ENCODE results near the gene ASPSCR1. TPM values are rescaled to one million over a fixed set of nuclear protein-coding genes. Genes with fewer than 3 reads are reported as not detected.

ASPSCR1 gene
- total and polyA plus RNA-seq, 2 of the 13 experiments (the other 11 are each of a cell fraction or from before 2014, with no cell fraction given), result 274 to 314 TPM

DNA sequence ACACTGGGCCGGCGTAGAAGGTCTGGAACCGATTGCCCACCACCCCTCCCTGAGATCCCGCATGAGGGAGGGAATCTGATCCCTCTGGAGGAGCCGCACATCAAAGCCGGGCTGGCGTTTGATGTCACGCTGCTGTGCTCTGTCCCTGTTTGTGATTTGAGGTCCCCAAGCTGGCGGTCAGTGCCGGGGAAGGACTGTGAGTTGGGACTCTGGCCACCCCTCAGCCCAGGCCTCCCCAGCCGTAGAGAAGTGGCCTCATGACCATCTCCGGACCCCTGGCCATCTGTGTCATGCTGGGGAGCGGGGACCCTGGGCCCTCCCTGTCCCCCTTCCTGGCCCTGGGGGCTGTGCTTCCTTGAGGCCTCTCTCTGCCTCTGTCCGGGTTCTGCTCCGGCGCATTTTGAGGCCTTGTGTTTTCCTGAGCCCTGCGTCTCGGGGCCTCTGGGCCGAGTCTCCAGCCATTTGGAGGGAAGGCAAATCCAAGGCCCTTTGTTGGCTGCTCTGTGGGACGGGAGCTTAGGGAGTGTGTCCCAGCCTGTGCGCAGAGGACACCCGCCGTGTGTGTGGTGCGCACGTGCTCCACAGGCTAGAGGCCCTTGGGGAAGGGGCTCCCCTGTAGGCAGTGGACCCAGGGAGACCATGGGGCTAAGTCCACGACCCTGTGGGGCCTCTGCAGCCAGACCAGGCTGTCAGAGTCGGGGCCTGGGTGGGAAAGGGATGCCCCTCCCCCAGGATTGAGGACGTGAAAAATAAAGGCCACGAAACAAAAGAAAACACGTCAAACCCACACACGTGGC, 15.1 kb downstream of the ASPSCR1 start (continued):
- TF ChIP-seq AKAP8 (CRISPR knock-in tag; IDR thresholded peaks at IDR 0.05), result peak; percentile 98
- TF ChIP-seq, protein P1, sequence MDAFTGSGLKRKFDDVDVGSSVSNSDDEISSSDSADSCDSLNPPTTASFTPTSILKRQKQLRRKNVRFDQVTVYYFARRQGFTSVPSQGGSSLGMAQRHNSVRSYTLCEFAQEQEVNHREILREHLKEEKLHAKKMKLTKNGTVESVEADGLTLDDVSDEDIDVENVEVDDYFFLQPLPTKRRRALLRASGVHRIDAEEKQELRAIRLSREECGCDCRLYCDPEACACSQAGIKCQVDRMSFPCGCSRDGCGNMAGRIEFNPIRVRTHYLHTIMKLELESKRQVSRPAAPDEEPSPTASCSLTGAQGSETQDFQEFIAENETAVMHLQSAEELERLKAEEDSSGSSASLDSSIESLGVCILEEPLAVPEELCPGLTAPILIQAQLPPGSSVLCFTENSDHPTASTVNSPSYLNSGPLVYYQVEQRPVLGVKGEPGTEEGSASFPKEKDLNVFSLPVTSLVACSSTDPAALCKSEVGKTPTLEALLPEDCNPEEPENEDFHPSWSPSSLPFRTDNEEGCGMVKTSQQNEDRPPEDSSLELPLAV (CRISPR knock-in tag; conservative IDR thresholded peaks at IDR 0.05; ENCODE audit: low read depth), result 0 out of 2 replicates have a peak, but pooled peaks have one; percentile 60
- TF ChIP-seq ZNF773 (CRISPR knock-in tag; IDR thresholded peaks at IDR 0.05; ENCODE audit: borderline replicate concordance), result peak; percentile 97
- TF ChIP-seq, protein P2, sequence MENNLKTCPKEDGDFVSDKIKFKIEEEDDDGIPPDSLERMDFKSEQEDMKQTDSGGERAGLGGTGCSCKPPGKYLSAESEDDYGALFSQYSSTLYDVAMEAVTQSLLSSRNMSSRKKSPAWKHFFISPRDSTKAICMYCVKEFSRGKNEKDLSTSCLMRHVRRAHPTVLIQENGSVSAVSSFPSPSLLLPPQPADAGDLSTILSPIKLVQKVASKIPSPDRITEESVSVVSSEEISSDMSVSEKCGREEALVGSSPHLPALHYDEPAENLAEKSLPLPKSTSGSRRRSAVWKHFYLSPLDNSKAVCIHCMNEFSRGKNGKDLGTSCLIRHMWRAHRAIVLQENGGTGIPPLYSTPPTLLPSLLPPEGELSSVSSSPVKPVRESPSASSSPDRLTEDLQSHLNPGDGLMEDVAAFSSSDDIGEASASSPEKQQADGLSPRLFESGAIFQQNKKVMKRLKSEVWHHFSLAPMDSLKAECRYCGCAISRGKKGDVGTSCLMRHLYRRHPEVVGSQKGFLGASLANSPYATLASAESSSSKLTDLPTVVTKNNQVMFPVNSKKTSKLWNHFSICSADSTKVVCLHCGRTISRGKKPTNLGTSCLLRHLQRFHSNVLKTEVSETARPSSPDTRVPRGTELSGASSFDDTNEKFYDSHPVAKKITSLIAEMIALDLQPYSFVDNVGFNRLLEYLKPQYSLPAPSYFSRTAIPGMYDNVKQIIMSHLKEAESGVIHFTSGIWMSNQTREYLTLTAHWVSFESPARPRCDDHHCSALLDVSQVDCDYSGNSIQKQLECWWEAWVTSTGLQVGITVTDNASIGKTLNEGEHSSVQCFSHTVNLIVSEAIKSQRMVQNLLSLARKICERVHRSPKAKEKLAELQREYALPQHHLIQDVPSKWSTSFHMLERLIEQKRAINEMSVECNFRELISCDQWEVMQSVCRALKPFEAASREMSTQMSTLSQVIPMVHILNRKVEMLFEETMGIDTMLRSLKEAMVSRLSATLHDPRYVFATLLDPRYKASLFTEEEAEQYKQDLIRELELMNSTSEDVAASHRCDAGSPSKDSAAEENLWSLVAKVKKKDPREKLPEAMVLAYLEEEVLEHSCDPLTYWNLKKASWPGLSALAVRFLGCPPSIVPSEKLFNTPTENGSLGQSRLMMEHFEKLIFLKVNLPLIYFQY (CRISPR knock-in tag; IDR thresholded peaks at IDR 0.05; ENCODE audit: borderline replicate concordance), result peak; percentile 60
- no peak; the same call in 1 of the 2 replicates for TF ChIP-seq SMC3 (IDR thresholded peaks at IDR 0.05; ENCODE audit: low read length)
- TF ChIP-seq ZNF709 (CRISPR knock-in tag; IDR thresholded peaks at IDR 0.05), result peak; percentile 90
- TF ChIP-seq ZBTB7B (CRISPR knock-in tag; IDR thresholded peaks at IDR 0.05), result peak; percentile 96
- TF ChIP-seq TAF1 (CRISPR knock-in tag; IDR thresholded peaks at IDR 0.05), result peak; percentile 32
- TF ChIP-seq EED (CRISPR knock-in tag; IDR thresholded peaks at IDR 0.05), result peak; percentile 88
- peak; percentile 94 for TF ChIP-seq TCF7L2 (IDR thresholded peaks at IDR 0.05; ENCODE audit: low read depth, low read length)
- TF ChIP-seq, protein P3, sequence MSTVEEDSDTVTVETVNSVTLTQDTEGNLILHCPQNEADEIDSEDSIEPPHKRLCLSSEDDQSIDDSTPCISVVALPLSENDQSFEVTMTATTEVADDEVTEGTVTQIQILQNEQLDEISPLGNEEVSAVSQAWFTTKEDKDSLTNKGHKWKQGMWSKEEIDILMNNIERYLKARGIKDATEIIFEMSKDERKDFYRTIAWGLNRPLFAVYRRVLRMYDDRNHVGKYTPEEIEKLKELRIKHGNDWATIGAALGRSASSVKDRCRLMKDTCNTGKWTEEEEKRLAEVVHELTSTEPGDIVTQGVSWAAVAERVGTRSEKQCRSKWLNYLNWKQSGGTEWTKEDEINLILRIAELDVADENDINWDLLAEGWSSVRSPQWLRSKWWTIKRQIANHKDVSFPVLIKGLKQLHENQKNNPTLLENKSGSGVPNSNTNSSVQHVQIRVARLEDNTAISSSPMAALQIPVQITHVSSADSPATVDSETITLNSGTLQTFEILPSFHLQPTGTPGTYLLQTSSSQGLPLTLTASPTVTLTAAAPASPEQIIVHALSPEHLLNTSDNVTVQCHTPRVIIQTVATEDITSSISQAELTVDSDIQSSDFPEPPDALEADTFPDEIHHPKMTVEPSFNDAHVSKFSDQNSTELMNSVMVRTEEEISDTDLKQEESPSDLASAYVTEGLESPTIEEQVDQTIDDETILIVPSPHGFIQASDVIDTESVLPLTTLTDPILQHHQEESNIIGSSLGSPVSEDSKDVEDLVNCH (CRISPR knock-in tag; IDR thresholded peaks at IDR 0.05), result peak; percentile 86; the same call in 1 of the 2 replicates
- peak; percentile 86 for TF ChIP-seq ZNF776 (CRISPR knock-in tag; IDR thresholded peaks at IDR 0.05)
- peak; percentile 58; the same call in 1 of the 2 replicates for TF ChIP-seq ZMYM4 (CRISPR knock-in tag; IDR thresholded peaks at IDR 0.05)
- no peak; the same call in none of the 2 replicates for TF ChIP-seq PHF20 (CRISPR knock-in tag; IDR thresholded peaks at IDR 0.05)
- TF ChIP-seq TEAD2 (CRISPR knock-in tag; IDR thresholded peaks at IDR 0.05), result peak; percentile 81
- TF ChIP-seq ZNF160 (CRISPR knock-in tag; IDR thresholded peaks at IDR 0.05), result peak; percentile 95
- no peak for TF ChIP-seq PHB2 (IDR thresholded peaks at IDR 0.05; ENCODE audit: partially characterized antibody)
- TF ChIP-seq SIX1 (CRISPR knock-in tag; IDR thresholded peaks at IDR 0.05; ENCODE audit: borderline replicate concordance), result peak; percentile 99
- peak; percentile 97 for TF ChIP-seq BRD4 (CRISPR knock-in tag; IDR thresholded peaks at IDR 0.05)
- TF ChIP-seq RORA (CRISPR knock-in tag; IDR thresholded peaks at IDR 0.05), result no peak
- TF ChIP-seq ZNF124 (CRISPR knock-in tag; IDR thresholded peaks at IDR 0.05), result no peak; the same call in none of the 2 replicates
- peak; percentile 91 for TF ChIP-seq ZNF782 (CRISPR knock-in tag; IDR thresholded peaks at IDR 0.05; ENCODE audit: borderline replicate concordance)
